NT2/D1 (cell line): ENCODE data around the gene SPAAR.

Source experiments
- YY1 ChIP-seq: IDR thresholded peaks from 2 replicates; pipeline ENCODE4 v1.6.1; 2011; ENCODE audit not compliant: insufficient read length, insufficient read depth
- ZNF274 ChIP-seq: IDR thresholded peaks from 2 replicates; pipeline ENCODE4 v1.6.1; 2011; ENCODE audit warnings: mild to moderate bottlenecking, low read depth, low read length

GRCh38 chr9:35917261-35917660, 8.0 kb downstream of the SPAAR start:
- TF ChIP-seq ZNF274 (no peak), YY1 (no peak)
